HG02678 (cell line): ENCODE results near the gene AQP2.

Experiments used
- ATAC-seq: cut with Tn5 transposase; IDR thresholded peaks from one replicate; pipeline ENCODE4 v1.9.1; 2021; ENCODE audit warnings: mild to moderate bottlenecking, moderate library complexity; ENCODE audit not compliant: unreplicated experiment

The AQP2 gene

DNA sequence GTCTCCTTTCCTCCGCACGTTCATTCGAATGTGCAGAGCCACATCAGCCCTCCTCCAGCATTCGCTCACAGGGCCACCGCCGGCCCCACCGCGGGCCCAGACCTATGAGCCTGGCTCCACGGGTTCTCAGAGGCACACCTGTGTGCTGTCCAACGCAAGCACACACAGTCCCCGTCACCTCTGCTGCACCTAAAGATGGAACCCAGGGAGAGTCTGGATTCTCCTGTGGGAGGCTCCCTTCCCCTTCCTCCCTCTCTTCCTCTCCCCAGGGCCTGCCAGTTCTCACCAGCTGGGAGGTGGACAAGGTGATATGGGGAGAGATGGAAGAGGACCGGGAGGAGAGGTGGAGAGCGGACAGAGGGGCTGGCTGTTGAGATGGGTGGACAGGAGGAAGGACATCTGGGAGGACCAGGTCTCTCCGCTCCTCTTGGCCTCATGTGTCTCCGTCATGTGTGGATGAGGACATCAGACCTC, 17.3 kb downstream of the AQP2 start:
- ATAC-seq = no peak

DNA sequence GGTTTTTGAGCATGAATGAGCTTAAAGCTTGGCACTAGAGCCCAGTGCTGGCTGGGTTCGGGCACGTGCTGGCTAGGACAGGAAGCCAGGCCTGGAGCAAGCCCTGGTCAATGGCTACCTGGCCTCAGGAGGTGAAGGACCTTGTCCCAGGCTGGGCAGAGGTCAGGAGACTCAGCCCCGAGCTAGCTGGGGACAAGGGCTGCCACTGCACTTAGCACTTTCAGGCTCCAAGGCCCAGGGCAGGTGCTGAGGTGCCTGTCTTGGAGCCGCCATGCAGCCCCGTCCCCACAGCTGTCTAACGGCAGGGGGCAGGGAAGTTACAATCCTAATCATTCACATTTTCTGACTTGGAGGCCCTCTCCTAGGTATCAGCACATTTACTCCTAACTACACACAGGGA, 17.9 kb downstream of the AQP2 start:
- ATAC-seq = no peak

DNA sequence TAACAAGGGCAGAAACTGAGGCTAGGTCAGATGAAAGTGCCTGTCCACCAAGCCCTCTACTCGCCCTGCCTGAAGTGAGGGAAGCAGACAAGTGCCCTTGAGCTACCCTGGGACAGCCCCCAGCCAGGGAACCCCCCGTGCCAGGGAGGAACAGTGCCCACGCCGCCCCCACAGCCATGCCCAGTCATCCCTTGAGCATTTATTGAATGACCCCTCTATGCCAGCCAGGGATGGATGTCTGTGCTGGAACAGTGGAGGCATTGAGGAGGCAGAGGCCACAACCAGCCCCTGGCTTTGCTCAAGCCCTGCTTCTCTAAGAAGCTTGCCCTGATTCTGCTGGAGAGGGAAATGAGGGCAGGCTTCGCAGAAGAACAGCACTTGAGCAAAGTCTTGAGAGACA, 18.5 kb downstream of the AQP2 start:
- no peak for ATAC-seq

DNA sequence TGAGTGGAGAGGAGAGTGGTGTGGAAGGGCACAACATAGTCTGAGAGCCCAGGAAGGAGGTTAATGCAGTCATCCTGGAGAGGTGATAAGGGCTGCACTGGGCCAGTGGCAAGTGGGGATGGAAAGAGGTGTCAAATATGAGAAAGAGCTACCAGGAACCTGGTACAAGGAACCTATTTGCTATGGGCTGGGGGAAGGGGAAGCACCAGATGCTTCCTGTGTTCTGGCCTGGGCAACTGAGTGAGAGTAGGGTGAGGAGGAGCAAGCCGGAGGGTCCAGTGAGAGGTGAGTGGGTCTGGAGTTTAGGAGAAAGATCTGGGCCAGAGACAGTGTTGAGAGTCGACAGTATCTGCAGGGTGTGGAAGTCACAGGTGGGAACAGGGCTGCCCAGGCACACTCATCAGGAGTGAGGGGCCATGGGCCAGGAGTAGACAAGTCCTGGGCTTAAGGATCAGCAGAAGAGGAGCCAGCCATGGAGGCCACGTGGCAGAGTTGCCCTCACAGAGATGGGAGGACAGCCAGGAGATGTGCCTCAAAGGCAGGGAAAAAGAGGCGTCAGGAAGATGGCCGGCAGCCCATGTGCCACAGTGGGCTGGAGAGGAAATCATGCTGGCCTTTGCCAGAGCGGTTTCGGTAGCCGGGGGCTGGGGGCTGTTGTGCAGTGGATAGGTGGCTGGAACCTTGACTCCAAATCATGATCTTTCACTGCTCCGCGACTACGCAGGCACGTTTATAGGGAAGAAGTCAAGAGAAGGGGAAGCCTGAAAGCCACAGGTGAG, 19.3 kb downstream of the AQP2 start:
- ATAC-seq = no peak

DNA sequence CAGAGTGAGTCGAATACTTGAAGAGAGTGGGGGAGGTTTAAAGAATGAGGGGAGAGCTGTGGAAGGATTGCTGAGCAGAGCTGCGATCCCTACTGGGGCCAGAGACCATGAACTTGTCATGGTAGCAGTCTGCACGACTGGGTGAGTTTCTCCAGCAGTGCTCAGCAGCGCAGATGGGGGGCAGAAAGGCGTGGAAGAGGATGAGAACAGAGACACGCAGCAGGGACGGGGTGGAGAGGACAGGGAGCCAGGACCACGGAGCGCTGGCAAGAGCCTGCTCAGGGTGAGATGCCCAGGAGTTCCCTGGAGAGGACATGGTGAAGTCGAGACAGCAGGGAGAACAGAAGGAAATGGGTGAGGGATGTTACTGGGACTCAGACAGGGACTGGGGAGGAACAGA, 20.1 kb downstream of the AQP2 start:
- no peak for ATAC-seq

DNA sequence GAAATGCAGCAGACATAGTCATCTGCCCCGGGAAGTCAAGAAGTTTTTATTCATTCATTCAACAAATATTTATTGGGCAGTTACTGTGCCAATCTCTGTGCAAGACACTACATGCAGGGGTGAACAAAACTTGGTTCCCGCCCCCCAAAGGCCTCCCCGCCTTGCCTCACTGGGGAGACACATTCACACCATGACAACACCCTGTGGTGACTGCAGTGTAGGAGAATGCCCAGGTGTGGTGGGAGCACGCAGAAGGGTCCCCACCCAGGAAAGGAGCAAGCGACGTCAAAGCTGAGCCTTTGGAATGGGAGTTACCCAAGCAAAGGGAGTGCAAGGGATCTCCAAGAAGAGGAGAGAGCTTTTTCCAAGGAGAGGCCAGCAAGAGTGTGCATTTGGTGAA, 20.6 kb downstream of the AQP2 start:
- no peak for ATAC-seq

DNA sequence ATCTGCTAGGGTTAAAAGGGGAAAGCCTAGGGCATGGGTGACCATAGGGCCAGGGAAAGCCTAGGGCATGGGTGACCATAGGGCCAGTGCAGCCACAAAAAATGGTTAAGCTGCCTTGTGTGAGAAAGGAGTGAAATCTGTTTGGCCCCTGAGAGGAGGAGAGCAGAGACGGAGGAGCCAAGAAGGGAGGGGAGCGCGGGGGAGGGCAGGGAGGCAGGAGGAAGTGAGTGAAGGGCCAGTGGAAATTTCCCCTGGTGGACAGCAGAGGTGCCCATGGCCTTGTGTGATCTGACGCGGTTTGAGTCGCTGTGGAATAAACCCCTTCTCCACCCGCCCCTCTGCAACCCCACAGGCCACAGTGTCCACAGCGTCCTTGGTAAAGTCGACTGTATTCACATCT, 21.6 kb downstream of the AQP2 start:
- ATAC-seq = no peak

DNA sequence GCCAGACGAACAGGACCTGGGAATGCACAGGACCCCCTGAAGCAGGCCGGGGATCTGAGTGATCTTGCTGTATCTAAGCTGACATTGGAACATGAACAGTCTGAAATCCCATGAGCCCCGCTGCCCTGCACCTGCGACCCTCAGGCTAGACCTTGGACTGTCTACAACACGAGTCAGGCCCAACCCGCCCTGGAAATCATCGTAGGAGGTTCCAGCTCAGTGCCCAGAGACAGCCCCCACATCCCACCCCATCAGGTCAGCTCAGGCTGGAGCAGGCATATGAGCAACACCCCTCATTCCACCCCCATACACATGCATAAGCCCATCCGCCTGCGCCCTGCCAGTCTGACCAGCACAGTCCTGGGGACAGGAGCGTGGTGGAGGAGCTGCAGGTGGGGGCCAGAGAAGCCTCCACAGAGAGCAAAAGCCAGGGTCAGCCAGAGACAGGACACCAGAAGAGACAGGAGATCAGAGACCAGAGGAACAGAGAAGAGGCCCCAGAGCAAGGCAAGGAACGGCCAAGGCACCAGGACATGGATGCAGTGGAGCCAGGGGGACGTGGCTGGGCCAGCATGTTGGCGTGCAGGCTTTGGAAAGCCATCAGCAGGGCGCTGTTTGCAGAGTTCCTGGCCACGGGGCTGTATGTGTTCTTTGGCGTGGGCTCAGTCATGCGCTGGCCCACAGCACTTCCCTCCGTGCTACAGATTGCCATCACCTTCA, 22.3 kb downstream of the AQP2 start, which contains the start of gene AQP6:
AQP6 (plus strand) TSS at position 307 of the 720 bp plus-strand sequence; CDS start at position 534, 227 bp downstream.
- no peak for ATAC-seq

DNA sequence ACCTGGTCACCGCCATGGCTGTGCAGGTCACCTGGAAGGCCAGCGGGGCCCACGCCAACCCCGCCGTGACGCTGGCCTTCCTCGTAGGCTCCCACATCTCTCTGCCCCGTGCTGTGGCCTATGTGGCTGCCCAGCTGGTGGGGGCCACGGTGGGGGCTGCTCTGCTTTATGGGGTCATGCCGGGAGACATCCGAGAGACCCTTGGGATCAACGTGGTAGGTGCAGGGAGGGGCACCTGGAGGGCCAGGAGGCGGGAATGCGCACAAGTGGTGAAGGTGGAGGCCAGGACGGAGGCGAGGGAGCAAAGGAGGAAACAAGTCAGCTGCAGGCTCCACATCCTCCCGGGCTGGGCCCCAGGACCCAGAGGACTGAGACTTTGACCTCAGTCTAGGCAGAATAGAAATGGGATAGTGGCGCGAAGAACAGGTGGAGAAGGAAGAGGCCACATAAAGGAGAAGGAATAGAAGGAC, 22.9 kb downstream of the AQP2 start:
- no peak for ATAC-seq

DNA sequence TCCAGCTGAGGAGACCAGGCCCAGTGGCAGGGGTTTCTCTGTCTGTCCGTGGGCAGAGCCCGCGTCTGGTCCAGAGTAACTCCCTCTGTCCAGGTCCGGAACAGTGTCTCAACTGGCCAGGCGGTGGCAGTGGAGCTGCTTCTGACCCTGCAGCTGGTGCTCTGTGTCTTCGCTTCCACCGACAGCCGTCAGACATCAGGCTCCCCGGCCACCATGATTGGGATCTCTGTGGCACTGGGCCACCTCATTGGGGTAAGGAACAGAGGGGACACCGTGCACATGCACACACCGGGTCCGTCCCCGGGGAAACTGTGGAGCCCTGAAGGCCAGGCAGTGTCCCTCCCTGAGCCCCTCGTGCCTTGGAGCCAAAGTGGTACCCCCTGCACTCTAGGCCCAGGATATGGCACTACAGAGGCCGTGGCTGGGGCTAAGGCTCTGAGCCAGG, 23.7 kb downstream of the AQP2 start:
- no peak for ATAC-seq

DNA sequence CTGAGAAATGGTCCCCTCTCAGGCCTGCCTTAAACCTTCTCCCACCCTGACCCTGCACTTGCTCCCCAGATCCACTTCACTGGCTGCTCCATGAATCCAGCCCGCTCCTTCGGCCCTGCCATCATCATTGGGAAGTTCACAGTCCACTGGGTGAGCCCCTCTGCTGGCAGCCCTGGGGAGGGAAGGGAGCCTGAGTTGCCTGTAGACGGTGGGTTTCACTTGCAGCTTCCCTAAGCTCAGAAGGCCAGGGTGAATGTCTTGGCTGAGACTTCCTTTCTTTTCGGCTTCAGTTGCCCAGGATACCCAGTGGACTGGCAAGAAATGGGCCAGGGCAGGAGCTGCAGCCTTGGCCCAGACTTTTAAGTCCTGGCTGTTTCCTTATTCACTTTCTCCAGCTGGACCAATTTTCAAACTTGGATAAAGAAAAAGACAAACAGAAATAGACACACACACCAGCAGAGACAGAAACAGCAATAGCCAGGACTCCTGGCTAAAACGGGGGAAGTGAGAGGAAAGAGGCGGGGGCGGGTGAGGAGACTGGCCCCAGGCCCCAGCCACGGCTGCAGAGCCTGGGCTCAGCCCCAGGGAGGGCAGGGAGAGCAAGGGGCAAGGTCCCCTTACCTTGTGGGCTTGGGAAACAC, 24.3 kb downstream of the AQP2 start:
- ATAC-seq = no peak

DNA sequence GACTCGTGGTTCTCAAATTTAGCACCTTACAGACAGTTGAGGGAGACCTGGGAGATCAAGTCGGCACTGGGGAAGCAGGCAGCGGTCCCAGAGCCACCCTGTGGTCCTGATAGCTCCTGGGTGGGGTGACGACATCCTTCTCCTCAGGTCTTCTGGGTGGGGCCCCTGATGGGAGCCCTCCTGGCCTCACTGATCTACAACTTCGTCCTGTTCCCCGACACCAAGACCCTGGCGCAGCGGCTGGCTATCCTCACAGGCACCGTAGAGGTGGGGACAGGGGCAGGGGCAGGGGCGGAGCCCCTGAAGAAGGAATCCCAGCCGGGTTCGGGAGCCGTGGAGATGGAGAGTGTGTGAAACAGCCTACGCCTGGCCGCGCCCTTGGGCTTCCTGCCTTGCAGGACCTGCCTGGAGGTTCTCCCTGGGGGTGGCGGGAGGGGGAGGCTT, 24.8 kb downstream of the AQP2 start:
- ATAC-seq = no peak

DNA sequence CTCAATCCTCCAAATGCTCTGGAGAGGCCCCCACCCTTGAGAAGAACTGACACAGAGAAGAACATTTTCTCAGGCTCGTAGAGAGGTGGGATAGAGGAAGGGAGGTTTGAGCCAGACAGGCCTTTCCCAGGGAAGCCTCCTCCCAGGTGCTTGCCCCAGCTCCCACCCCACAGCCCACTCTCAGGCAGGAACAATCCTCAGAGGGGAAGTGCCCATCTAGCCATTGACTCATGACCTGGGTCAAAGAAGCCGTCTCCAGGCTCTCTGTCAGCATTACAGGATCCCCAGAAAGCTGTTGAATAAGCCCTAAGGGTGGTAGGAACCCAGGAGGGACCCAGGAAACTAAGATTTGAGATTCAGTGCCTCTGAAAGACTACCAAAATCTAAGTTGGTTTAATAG, 26.0 kb downstream of the AQP2 start:
- no peak for ATAC-seq

DNA sequence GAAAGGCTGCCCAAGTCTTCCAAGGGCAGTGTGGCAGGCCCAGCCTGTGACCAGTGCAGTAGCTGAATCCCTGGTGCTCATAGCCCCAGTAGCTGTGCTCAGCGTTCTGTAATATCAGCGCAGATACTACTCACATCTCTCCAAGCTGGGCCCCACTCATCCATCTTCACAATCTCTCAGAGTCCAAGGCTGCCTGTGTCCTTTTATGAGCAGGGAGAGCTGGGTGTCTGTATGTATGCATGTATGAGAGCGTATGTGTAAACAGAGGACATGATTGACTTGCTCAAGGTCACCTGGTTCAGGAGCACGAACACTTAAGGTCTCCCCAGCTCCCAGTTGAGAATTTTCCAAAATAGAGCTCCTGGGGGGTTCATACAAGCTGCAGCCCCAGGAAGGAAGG, 27.6 kb downstream of the AQP2 start:
- ATAC-seq = no peak

DNA sequence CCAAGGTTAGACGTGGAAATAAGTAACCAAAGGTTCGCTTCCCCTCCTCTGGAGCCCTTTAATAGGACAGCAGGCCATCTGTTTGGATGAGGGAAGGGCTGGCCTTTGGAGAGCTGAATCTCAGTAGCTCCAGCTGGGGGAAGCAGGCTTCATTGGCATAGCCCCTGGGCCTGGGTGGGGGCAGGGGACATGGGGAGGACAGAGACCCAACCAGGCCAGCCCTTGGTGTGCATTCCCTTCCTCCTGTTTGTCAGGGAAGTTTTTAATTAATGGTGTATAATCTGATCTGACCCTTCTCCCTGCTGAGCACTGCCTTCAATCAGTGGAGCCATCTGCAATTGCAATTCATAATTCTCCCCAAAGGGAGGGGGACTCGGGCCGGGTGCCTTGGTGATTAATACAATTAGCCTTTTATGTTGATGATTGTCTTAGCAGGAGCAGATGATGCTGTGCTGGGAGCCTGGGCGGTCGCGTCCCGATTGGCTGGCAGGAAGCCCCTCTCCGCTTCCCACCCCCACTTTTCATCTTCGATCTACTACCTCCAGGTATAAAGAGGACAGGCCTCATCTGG, 28.6 kb downstream of the AQP2 start:
- no peak for ATAC-seq

DNA sequence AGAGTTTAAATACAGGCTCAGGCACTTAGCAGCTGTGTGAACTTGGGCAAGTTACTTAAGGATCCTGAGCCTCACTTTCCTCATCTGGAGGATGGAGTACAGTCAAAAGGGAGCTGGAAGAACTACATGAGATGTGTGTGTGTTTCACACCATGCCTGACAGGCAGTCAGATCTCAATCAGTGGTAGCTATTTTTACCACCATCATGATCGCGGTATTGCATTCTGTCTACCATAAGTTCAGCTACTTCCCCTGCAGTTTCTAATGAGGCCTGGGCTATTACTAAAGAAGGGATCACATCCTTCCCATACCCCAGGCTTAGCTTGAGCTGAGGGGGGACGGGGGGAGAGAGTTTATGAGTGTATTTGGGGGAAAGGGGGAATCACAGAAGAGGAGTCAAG, 29.3 kb downstream of the AQP2 start:
- no peak for ATAC-seq

DNA sequence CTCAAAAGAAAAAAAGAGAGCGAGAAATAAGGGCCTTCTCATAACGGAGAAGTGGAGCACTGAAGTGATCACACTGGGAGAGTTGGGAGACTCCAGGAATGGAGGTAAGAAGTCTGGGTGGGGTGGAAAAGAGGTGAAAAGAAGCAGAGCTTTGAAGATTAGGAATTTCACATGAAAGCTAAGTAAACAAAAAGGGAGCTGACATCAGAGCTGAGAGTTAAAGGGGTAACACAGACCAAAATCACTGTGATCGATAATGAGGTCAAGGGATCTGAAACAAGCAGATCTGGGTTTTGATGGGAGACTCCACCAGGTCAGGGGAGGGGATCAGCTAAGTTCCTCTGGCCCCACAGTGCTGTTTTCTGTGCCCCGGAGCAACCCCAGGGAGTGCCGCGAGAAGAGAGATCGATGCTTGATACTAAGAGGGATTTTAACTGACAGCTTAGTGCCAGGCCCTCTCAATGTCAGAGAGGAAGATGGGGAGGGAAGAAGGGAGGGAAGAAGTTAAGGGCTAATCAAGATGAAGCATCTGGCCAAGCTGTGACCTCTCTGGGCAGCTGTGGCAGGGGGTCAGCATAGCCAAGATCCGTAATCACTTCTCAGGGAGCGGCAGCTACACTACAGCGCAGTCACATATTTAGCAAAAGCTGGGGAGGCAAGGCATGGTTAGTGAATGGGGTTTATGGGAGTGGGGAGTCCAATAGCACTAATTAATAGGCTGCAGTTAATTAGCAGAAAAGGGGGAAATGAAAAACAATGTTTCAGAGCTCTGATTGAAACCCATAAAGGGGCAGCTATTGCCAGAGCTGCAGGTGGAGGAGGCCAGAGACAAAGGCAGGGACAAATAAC, 30.2 kb downstream of the AQP2 start:
- no peak for ATAC-seq

DNA sequence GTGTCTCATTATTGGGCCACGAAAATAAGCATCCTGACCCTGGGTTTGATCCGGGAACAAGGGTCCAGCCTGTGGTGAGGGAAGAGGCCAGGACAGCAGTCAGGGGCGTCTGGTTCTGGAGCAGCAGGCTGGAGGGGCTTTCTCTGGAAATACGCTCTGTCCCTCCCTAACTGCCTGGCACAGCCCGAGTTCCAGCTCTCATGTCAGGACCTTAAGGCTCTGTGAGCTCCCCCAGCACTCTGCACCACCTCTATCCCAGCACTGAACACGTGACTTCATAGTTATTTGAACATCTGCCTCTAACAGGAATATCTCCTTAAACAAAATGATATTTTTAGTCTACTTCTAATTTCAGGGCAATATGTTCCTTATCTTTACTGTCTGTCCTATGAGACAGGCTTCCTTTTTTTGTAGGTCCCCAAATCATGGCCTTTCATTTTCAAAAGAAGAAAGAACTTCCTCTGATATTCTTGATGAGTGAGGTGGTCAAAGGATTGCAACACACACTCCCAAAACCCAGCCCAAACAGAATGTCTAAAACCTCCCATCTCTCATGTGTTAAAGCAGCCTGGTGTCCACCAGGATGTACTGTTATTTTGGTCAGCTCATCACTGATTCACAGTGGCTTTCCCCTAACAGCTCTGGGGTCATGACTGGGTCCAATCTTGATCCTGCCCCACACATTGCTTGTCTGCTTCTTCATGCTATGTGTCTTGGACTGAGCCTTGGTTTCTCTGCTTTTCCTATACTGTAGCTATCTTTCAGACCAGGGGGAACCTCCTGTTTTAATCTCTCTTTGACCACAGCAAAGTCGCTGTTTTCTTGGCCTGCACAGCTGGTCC, 31.9 kb downstream of the AQP2 start:
- ATAC-seq = no peak

DNA sequence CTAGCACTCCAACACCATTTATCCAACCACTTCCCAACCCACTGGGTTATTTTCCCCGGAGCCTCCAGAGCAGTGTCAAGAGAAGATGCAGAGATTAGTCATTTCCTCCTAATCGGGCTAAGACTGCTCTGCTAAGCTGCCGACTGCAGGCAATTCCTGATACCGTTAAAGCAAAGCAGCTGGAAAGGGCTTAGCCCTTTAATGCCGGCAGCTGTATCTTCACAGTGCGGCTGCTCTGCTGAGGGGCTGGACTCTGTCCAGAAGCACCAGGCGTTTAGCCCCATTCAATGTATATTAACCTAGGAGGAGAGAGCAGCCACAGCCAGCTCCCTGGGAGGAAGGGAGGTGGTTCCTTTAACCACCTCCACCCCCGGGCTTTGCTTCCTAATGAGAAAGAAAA, 33.4 kb downstream of the AQP2 start:
- ATAC-seq = no peak
